PC-3 (cell line): ENCODE data around the gene PTRHD1. TPM values are rescaled to one million over a fixed set of nuclear protein-coding genes. Genes with fewer than 3 reads are reported as not detected.
A peak's percentile ranks its signal among the peaks of the same experiment; 100 is the strongest.

Experiments used
- ATAC-seq: fragments of 200-7000 bp; cut with Tn5 transposase; 2 replicates; pipeline ENCODE4 v1.9.1; 2020; ENCODE audit warnings: mild to moderate bottlenecking, moderate library complexity
- BruUV-seq: library from RNA; stranded (reverse); fragments of 400-500 nt; replicated peaks from 2 replicates; lab custom pipeline; 2021; lab: Mats Ljungman, UMichigan
- CTCF ChIA-PET: fragments of 300-600 bp; sonication (Branson Sonifier 250); formaldehyde crosslinking; loops from one replicate; lab custom pipeline; 2022; ENCODE audit warnings: antibody characterized with exemption; lab: Charles Lee
- POLR2A ChIA-PET: fragments of 300-600 bp; sonication (Branson Sonifier 250); formaldehyde crosslinking; loops from one replicate; lab custom pipeline; 2022; ENCODE audit warnings: antibody characterized with exemption; ENCODE audit not compliant: unreplicated experiment; lab: Charles Lee
- DNase-seq: peaks from one replicate; pipeline ENCODE4 v3.0.0-alpha.2; 2015
- H2AFZ ChIP-seq: fragments of 300-600 bp; sonication (generic); 2 replicates; pipeline ENCODE4 v1.6.0; 2016; ENCODE audit warnings: antibody characterized with exemption, low read length
- H3F3A ChIP-seq: fragments of 300-600 bp; sonication (generic); one replicate; pipeline ENCODE4 v1.6.0; 2017; ENCODE audit warnings: antibody characterized with exemption, low read length, control low read depth, mild to moderate bottlenecking; ENCODE audit not compliant: unreplicated experiment
- H3K27ac ChIP-seq: fragments of 300-600 bp; sonication (generic); 2 replicates; pipeline ENCODE4 v1.5.1; 2016; ENCODE audit warnings: mild to moderate bottlenecking, low read length
- H3K27me3 ChIP-seq: fragments of 300-600 bp; sonication (generic); 2 replicates; pipeline ENCODE4 v1.6.1; 2016; ENCODE audit warnings: low read length, mixed read lengths
- H3K36me3 ChIP-seq: fragments of 300-600 bp; sonication (generic); 2 replicates; pipeline ENCODE4 v1.6.1; 2016; ENCODE audit warnings: low read depth, mixed run types, low read length, mixed read lengths
- H3K4me1 ChIP-seq: fragments of 300-600 bp; sonication (generic); 2 replicates; pipeline ENCODE4 v1.5.1; 2016; ENCODE audit warnings: low read length; ENCODE audit not compliant: insufficient read depth
- H3K4me2 ChIP-seq: fragments of 300-600 bp; sonication (generic); 2 replicates; pipeline ENCODE4 v1.6.0; 2016; ENCODE audit warnings: low read length
- H3K4me3 ChIP-seq: fragments of 300-600 bp; sonication (generic); 2 replicates; pipeline ENCODE4 v1.5.1; 2016; ENCODE audit warnings: mild to moderate bottlenecking, low read length, mixed read lengths
- H3K79me2 ChIP-seq: fragments of 300-600 bp; sonication (generic); 2 replicates; pipeline ENCODE4 v1.6.1; 2017; ENCODE audit warnings: low read length, mixed read lengths
- H3K9ac ChIP-seq: fragments of 300-600 bp; sonication (generic); 2 replicates; pipeline ENCODE4 v1.6.0; 2016; ENCODE audit warnings: mild to moderate bottlenecking, low read length
- H3K9me2 ChIP-seq: fragments of 300-600 bp; sonication (generic); replicated peaks from 2 replicates; pipeline ENCODE4 v1.6.1; 2016; ENCODE audit warnings: mixed run types, low read length, mixed read lengths
- H3K9me3 ChIP-seq: fragments of 300-600 bp; sonication (generic); 2 replicates; pipeline ENCODE4 v1.6.1; 2016; ENCODE audit warnings: low read length, mixed read lengths
- H4K20me1 ChIP-seq: fragments of 300-600 bp; sonication (generic); 2 replicates; pipeline ENCODE4 v1.6.1; 2016; ENCODE audit warnings: low read length, mixed read lengths
- EZH2 ChIP-seq: fragments of 300-600 bp; sonication (generic); IDR thresholded peaks from one replicate; pipeline ENCODE4 v1.6.1; 2017; ENCODE audit warnings: antibody characterized with exemption, mild to moderate bottlenecking, low read length; ENCODE audit not compliant: unreplicated experiment
- EZH2phosphoT487 ChIP-seq: fragments of 300-600 bp; sonication (generic); IDR thresholded peaks from 2 replicates; pipeline ENCODE4 v1.6.1; 2018; ENCODE audit warnings: mild to moderate bottlenecking, antibody characterized with exemption, low read length, borderline replicate concordance
- intact Hi-C: fragments of 100-400 bp; cut with micrococcal nuclease; formaldehyde crosslinking; loops from 2 replicates; pipeline ENCODE4 v1.9.0; 2023
- total RNA-seq: library from RNA; depleted of rRNA; stranded (reverse); fragments of >200 nt; gene quantifications from 2 replicates; pipeline ENCODE4 v1.2.3, GENCODE V29; 2014
- TF ChIP-seq, protein P1 (sequence below): fragments of 300-600 bp; sonication (generic); conservative IDR thresholded peaks from 2 replicates; pipeline ENCODE4 v1.5.1; 2017; ENCODE audit warnings: antibody characterized with exemption, low read depth, mild to moderate bottlenecking, low read length

Gene PTRHD1
- total RNA-seq, 1 experiment from 2014 or later, result 68.6 TPM

DNA sequence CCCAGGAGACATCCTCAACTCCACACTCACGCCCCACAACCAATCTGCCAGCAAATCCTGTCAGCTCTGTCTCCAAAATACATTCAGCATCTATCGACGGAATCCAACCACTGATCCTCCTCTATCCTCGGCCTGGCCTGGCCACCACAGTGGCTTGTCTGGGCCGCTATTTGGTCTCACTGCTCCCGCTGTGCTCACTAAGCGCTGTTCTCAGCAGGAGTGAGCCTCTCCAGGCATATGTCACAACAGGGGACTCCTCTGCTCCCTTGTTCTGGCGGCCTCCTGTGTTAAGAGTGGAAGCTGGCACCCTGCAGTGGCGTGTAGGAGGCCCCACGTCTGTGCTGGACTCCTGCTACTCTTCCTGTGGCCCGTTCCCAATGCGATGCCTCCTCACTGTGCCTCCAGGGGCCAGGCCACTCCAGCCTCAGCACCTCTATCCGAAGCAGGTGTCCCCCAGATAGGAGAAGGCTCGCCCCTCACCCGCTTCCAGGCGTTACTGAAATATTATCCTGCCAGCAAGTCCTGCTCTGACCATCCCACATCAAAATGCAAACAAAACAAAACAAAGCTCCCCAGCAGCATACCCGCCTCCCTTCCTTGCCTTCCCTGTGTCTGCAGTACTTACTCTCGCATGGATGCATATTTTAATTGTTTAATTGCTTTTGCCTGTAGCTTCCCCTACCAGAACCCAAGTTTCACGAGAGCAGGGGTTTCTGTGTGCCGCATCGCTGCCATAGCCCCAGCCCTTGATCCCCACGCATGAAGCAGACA lies 39.9 kb upstream of the PTRHD1 start:
- no peaks in the 10 kb centered on the region for H3K9me2 ChIP-seq
- TF ChIP-seq, protein P1, sequence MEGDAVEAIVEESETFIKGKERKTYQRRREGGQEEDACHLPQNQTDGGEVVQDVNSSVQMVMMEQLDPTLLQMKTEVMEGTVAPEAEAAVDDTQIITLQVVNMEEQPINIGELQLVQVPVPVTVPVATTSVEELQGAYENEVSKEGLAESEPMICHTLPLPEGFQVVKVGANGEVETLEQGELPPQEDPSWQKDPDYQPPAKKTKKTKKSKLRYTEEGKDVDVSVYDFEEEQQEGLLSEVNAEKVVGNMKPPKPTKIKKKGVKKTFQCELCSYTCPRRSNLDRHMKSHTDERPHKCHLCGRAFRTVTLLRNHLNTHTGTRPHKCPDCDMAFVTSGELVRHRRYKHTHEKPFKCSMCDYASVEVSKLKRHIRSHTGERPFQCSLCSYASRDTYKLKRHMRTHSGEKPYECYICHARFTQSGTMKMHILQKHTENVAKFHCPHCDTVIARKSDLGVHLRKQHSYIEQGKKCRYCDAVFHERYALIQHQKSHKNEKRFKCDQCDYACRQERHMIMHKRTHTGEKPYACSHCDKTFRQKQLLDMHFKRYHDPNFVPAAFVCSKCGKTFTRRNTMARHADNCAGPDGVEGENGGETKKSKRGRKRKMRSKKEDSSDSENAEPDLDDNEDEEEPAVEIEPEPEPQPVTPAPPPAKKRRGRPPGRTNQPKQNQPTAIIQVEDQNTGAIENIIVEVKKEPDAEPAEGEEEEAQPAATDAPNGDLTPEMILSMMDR, result no peak
- no peak for TF ChIP-seq EZH2
- TF ChIP-seq EZH2phosphoT487, result no peak
- no peak overlapping the region for H3K9ac ChIP-seq
- intact Hi-C loops, result loop anchor here (5.0 kb wide), 1 partner anchor 139 kb away; the partner anchor contains the start of gene DNAJC27
- H3K4me2 ChIP-seq, result no peak overlapping the region
- H3K36me3 ChIP-seq, result no peaks in the 10 kb centered on the region
- H3K4me1 ChIP-seq, result no peaks in the 10 kb centered on the region
- H3K27ac ChIP-seq, result no peak overlapping the region
- no peak overlapping the region for H3K4me3 ChIP-seq
- H3K79me2 ChIP-seq, result no peaks in the 10 kb centered on the region
- no peaks in the 10 kb centered on the region for H4K20me1 ChIP-seq
- no TSS peak for BruUV-seq
- H3K9me3 ChIP-seq, result no peaks in the 10 kb centered on the region
- DNase-seq (no peak), ATAC-seq (peak; percentile 19; the same call in 1 of the 2 replicates)
- H3K27me3 ChIP-seq, result no peaks in the 10 kb centered on the region
- POLR2A ChIA-PET, result no interaction called here
- no peak overlapping the region for H2AFZ ChIP-seq
- no peaks in the 10 kb centered on the region for H3F3A ChIP-seq
- CTCF ChIA-PET, result no interaction called here

DNA sequence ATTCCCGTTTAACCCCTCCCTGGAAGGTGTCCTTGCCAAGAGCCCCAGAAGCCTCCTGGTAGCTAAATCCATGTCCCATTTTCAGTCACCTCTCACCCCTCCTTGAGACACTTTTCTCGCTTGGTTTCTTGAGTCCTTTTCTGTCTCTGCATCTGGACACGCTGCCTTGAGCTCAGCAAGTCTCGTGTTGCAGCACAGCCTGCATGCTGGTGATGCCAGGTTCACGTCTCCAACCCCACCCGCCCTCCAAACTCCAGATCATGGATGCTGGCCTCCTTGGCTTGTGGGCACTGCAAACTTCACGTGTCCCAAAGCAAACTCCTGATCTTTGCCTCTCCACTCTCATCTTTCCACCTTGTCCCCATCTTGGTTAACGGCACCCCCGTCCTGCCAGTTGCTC lies 39.3 kb upstream of the PTRHD1 start:
- H3K9me3 ChIP-seq, result no peaks in the 10 kb centered on the region
- no peak overlapping the region for H3K27ac ChIP-seq
- H4K20me1 ChIP-seq, result no peaks in the 10 kb centered on the region
- ChIA-PET POLR2A (no interaction called here), CTCF (no interaction called here)
- H3K9me2 ChIP-seq, result no peaks in the 10 kb centered on the region
- no peak overlapping the region for H2AFZ ChIP-seq
- H3K27me3 ChIP-seq, result no peaks in the 10 kb centered on the region
- BruUV-seq, result no TSS peak
- ATAC-seq, result no peak
- no peak overlapping the region for H3K9ac ChIP-seq
- H3F3A ChIP-seq, result no peaks in the 10 kb centered on the region
- no peaks in the 10 kb centered on the region for H3K36me3 ChIP-seq
- TF ChIP-seq EZH2 (no peak), EZH2phosphoT487 (no peak)
- TF ChIP-seq, protein P1, result no peak
- DNase-seq, result no peak
- no peaks in the 10 kb centered on the region for H3K79me2 ChIP-seq
- intact Hi-C loops, result loop anchor here (5.0 kb wide), 1 partner anchor 140 kb away; the partner anchor contains the start of gene DNAJC27
- H3K4me2 ChIP-seq, result no peak overlapping the region
- no peak overlapping the region for H3K4me3 ChIP-seq
- peaks cover under 1% of the 10 kb centered on the region; the same call in 1 of the 2 replicates for H3K4me1 ChIP-seq

DNA sequence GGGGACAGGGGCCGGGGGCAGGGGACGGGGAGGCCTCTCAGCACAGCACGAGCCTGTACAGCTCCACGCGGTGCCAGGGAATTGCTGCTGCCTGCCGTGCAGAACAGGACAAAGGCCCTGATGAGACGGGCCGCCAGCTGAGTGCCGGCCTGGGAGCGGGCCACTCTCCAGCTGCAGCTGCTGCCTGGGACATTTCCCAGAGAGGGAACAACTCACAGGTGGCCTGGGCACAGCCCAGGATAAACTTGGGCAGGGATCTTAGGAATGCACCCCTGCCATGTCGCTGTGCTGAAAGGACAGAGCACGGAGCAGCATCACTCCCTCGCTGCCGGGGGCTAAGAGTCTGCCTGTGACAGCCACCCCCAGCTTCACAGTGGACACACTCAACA lies 38.9 kb upstream of the PTRHD1 start:
- POLR2A ChIA-PET, result no interaction called here
- CTCF ChIA-PET, result no interaction called here

More for the DNA sequence above, 38.9 kb upstream of the PTRHD1 start:
- H3K9me3 ChIP-seq, result no peaks in the 10 kb centered on the region
- H2AFZ ChIP-seq, result no peak overlapping the region
- no TSS peak for BruUV-seq
- no peaks in the 10 kb centered on the region for H3K27me3 ChIP-seq
- TF ChIP-seq EZH2 (no peak), EZH2phosphoT487 (no peak)
- TF ChIP-seq, protein P1, result no peak
- ATAC-seq (no peak), DNase-seq (no peak)
- no peak overlapping the region for H3K27ac ChIP-seq
- intact Hi-C loops, result loop anchor here (5.0 kb wide), 1 partner anchor 140 kb away; the partner anchor contains the start of gene DNAJC27
- peaks cover 5% of the 10 kb centered on the region for H3K4me1 ChIP-seq
- no peaks in the 10 kb centered on the region for H3K36me3 ChIP-seq
- no peaks in the 10 kb centered on the region for H3K9me2 ChIP-seq
- H3K4me2 ChIP-seq, result no peak overlapping the region
- no peak overlapping the region for H3K9ac ChIP-seq
- no peaks in the 10 kb centered on the region for H3K79me2 ChIP-seq
- no peaks in the 10 kb centered on the region for H4K20me1 ChIP-seq
- H3F3A ChIP-seq, result no peaks in the 10 kb centered on the region
- no peak overlapping the region for H3K4me3 ChIP-seq
